ENCODE data around the gene MUSK. TPM values are rescaled to one million over a fixed set of nuclear protein-coding genes. Genes with fewer than 3 reads are reported as not detected.

The MUSK gene
- total and polyA plus RNA-seq, 2 of the 4 experiments (the other 2 are of a cell fraction): 0.07 to 0.18 TPM

- Histone ChIP-seq H2AFZ (replicated peaks; ENCODE audit: low read length, poor library complexity) (no peak overlapping the region), H3K4me1 (ENCODE audit: control insufficient read depth, insufficient read depth, low read length) (peaks cover 4% of the 10 kb centered on the region), H2BK15ac (ENCODE audit: low read depth, low read length) (0 out of 3 replicates have a peak overlapping the region, but pooled peaks have one; percentile 79), H4K5ac (ENCODE audit: low read depth, low read length) (peak overlapping the region; percentile 46; the same call in 1 of the 2 replicates), H2BK120ac (ENCODE audit: low read depth, low read length) (peak overlapping the region; percentile 64; the same call in 1 of the 2 replicates), H3K36me3 (ENCODE audit: control insufficient read depth, insufficient read depth, low read length) (no peaks in the 10 kb centered on the region; the same call in 1 of the 2 replicates), H3K9me3 (ENCODE audit: control insufficient read depth, insufficient read depth, low read length) (peaks cover 5% of the 10 kb centered on the region), H2AK5ac (ENCODE audit: low read depth, low read length) (peak overlapping the region; percentile 70), H3K4me3 (ENCODE audit: insufficient read depth, low read depth, low read length) (no peak overlapping the region), H3K27me3 (ENCODE audit: control insufficient read depth, insufficient read depth, low read length) (no peaks in the 10 kb centered on the region), H3K4ac (ENCODE audit: low read depth, low read length) (peak overlapping the region; percentile 54; the same call in 1 of the 2 replicates), H3K4me2 (ENCODE audit: low read depth, low read length) (no peak overlapping the region), H2AK9ac (replicated peaks; ENCODE audit: low read depth, low read length, poor library complexity) (no peak overlapping the region), H2BK20ac (ENCODE audit: low read depth, low read length) (peak overlapping the region; percentile 51; the same call in 1 of the 2 replicates), H4K20me1 (ENCODE audit: insufficient read depth, low read length) (no peaks in the 10 kb centered on the region), H3K27ac (ENCODE audit: insufficient read depth, low read length) (no peak overlapping the region), H3K18ac (ENCODE audit: low read depth, low read length) (peak overlapping the region; percentile 44; the same call in 1 of the 2 replicates), H2BK5ac (ENCODE audit: low read depth, low read length, poor library complexity, severe bottlenecking) (peak overlapping the region; percentile 71), H4K91ac (ENCODE audit: insufficient read depth, low read depth, low read length) (peak overlapping the region; percentile 5; the same call in 1 of the 2 replicates), H3K9me1 (ENCODE audit: insufficient read depth, low read length) (0 out of 2 replicates have a peak, but pooled peaks cover 2% of the 10 kb centered on the region), H3K14ac (replicated peaks; ENCODE audit: low read depth, low read length) (peak overlapping the region; percentile 19; the same call in 1 of the 2 replicates), H3K9ac (ENCODE audit: low read depth, low read length) (no peak overlapping the region), H3K23ac (ENCODE audit: low read depth, low read length) (peak overlapping the region; percentile 56; the same call in 1 of the 2 replicates), H4K8ac (ENCODE audit: low read depth in 2 of 2, low read length in 2 of 2) (peak overlapping the region in 1 of 2 experiments; percentile 73; a peak in 1 of 4 replicates), H3K79me1 (ENCODE audit: low read depth in 1 of 2, low read length in 2 of 2) (no peaks in the 10 kb centered on the region), H3K56ac (ENCODE audit: extremely low read depth, insufficient read depth, low read length) (no peak overlapping the region)
- intact Hi-C loops (cut with micrococcal nuclease): no loop called here
- BruUV-seq (replicated peaks): no TSS peak
- ChIA-PET CTCF (no interaction called here), POLR2A (ENCODE audit: unreplicated experiment) (interaction anchor here (0.6 kb wide), 1 partner anchor 11 kb away, joined by 3 read pairs; no protein-coding TSS in a partner anchor)
- no peak for ATAC-seq (ENCODE audit: low read depth)
- peak; percentile 32 for DNase-seq
- TF ChIP-seq CEBPB (IDR thresholded peaks at IDR 0.05; ENCODE audit: low read depth, low read length) (no peak), NFE2L2 (IDR thresholded peaks at IDR 0.05; ENCODE audit: low read depth, low read length) (no peak), RAD21 (IDR thresholded peaks at IDR 0.05; ENCODE audit: low read length) (no peak), MAZ (IDR thresholded peaks at IDR 0.05; ENCODE audit: borderline replicate concordance, low read depth, low read length) (no peak), CTCF (conservative IDR thresholded peaks at IDR 0.05; ENCODE audit: low read depth, low read length) (no peak), SMC3 (IDR thresholded peaks at IDR 0.05; ENCODE audit: low read depth, low read length) (no peak)
- dilution Hi-C loops (cut with HindIII; ENCODE audit: low sequenced_read_pairs, unreplicated experiment): no loop called here
- in situ Hi-C loops (cut with MboI; ENCODE audit: low sequenced_read_pairs): no loop called here
These were observed 70.4 kb downstream of the MUSK start for GRCh38 chr9:110738982-110739381.

All from IMR-90 (cell line).